IMR-90 (cell line): ENCODE results near the gene RUFY1. TPM values are rescaled to one million over a fixed set of nuclear protein-coding genes. Genes with fewer than 3 reads are reported as not detected.

Experiments
- ATAC-seq: fragments of 200-7000 bp; cut with Tn5 transposase; 2 replicates; pipeline ENCODE4 v1.9.1; 2020; ENCODE audit warnings: low read depth, mild to moderate bottlenecking, moderate library complexity
- BruUV-seq: library from RNA; stranded (reverse); fragments of 400-500 nt; replicated peaks from 2 replicates; lab custom pipeline; 2021; lab: Mats Ljungman, UMichigan
- CTCF ChIA-PET: fragments of 300-600 bp; formaldehyde crosslinking; extraction: SDS; loops from one replicate; lab custom pipeline; 2021; ENCODE audit warnings: antibody characterized with exemption; lab: Yijun Ruan, JAX
- POLR2A ChIA-PET: fragments of 300-600 bp; sonication (Branson Sonifier 250); formaldehyde crosslinking; loops from one replicate; lab custom pipeline; 2022; ENCODE audit warnings: antibody characterized with exemption; ENCODE audit not compliant: unreplicated experiment; lab: Charles Lee
- DNase-seq: peaks from one replicate; pipeline ENCODE4 v3.0.0; 2013
- H2AFZ ChIP-seq: replicated peaks from 2 replicates; pipeline ENCODE3; 2013; ENCODE audit warnings: low read length, mild to moderate bottlenecking; ENCODE audit not compliant: poor library complexity
- H2AK5ac ChIP-seq: 2 replicates; pipeline ENCODE4 v1.6.1; 2013; ENCODE audit warnings: low read depth, low read length, inconsistent platforms
- H2AK9ac ChIP-seq: replicated peaks from 2 replicates; pipeline ENCODE3; 2013; ENCODE audit warnings: mild to moderate bottlenecking, low read depth, low read length, moderate library complexity; ENCODE audit not compliant: poor library complexity
- H2BK120ac ChIP-seq: 2 replicates; pipeline ENCODE4 v1.6.1; 2013; ENCODE audit warnings: low read depth, low read length, inconsistent platforms
- H2BK15ac ChIP-seq: 3 replicates; pipeline ENCODE4 v1.6.1; 2013; ENCODE audit warnings: low read depth, low read length, inconsistent platforms
- H2BK20ac ChIP-seq: 2 replicates; pipeline ENCODE4 v1.6.1; 2013; ENCODE audit warnings: low read depth, mild to moderate bottlenecking, inconsistent platforms, low read length, moderate library complexity
- H2BK5ac ChIP-seq: 2 replicates; pipeline ENCODE4 v1.6.1; 2013; ENCODE audit warnings: mild to moderate bottlenecking, low read depth, low read length, inconsistent platforms; ENCODE audit not compliant: poor library complexity, severe bottlenecking
- H3K14ac ChIP-seq: replicated peaks from 2 replicates; pipeline ENCODE4 v1.6.1; 2013; ENCODE audit warnings: low read depth, low read length, inconsistent platforms
- H3K18ac ChIP-seq: 2 replicates; pipeline ENCODE4 v1.6.1; 2013; ENCODE audit warnings: low read depth, low read length, control low read depth
- H3K23ac ChIP-seq: 2 replicates; pipeline ENCODE4 v1.6.1; 2013; ENCODE audit warnings: low read depth, low read length, inconsistent platforms
- H3K27ac ChIP-seq: 2 replicates; pipeline ENCODE4 v1.5.1; 2013; ENCODE audit warnings: mild to moderate bottlenecking, control low read depth, low read length; ENCODE audit not compliant: insufficient read depth
- H3K27me3 ChIP-seq: 2 replicates; pipeline ENCODE4 v1.6.1; 2013; ENCODE audit warnings: low read length; ENCODE audit not compliant: control insufficient read depth, insufficient read depth
- H3K36me3 ChIP-seq: 2 replicates; pipeline ENCODE4 v1.6.1; 2013; ENCODE audit warnings: low read length, mixed read lengths; ENCODE audit not compliant: control insufficient read depth, insufficient read depth
- H3K4ac ChIP-seq: 2 replicates; pipeline ENCODE4 v1.6.1; 2013; ENCODE audit warnings: low read depth, low read length, inconsistent platforms
- H3K4me1 ChIP-seq: 2 replicates; pipeline ENCODE4 v1.6.1; 2013; ENCODE audit warnings: low read length, mixed read lengths; ENCODE audit not compliant: control insufficient read depth, insufficient read depth
- H3K4me2 ChIP-seq: 2 replicates; pipeline ENCODE4 v1.6.1; 2013; ENCODE audit warnings: low read depth, mild to moderate bottlenecking, control low read depth, low read length, moderate library complexity
- H3K4me3 ChIP-seq: 2 replicates; pipeline ENCODE4 v1.5.1; 2013; ENCODE audit warnings: low read depth, mild to moderate bottlenecking, control low read depth, low read length, moderate library complexity; ENCODE audit not compliant: insufficient read depth
- H3K56ac ChIP-seq: 2 replicates; pipeline ENCODE4 v1.6.1; 2013; ENCODE audit warnings: low read length, inconsistent platforms; ENCODE audit not compliant: insufficient read depth; ENCODE audit errors: extremely low read depth
- H3K79me1 ChIP-seq, 2 experiments: 2 replicates each; pipeline ENCODE4 v1.6.1; 2013; ENCODE audit warnings: low read length in 2 of 2, inconsistent platforms in 1 of 2, low read depth in 1 of 2
- H3K9ac ChIP-seq: 2 replicates; pipeline ENCODE4 v1.6.1; 2013; ENCODE audit warnings: low read depth, low read length, control low read depth
- H3K9me1 ChIP-seq: 2 replicates; pipeline ENCODE4 v1.6.1; 2013; ENCODE audit warnings: low read length, inconsistent platforms; ENCODE audit not compliant: insufficient read depth
- H3K9me3 ChIP-seq: 2 replicates; pipeline ENCODE4 v1.6.1; 2013; ENCODE audit warnings: low read length; ENCODE audit not compliant: control insufficient read depth, insufficient read depth
- H4K20me1 ChIP-seq: 2 replicates; pipeline ENCODE4 v1.6.1; 2013; ENCODE audit warnings: low read length, inconsistent platforms; ENCODE audit not compliant: insufficient read depth
- H4K5ac ChIP-seq: 2 replicates; pipeline ENCODE4 v1.6.1; 2013; ENCODE audit warnings: mild to moderate bottlenecking, low read depth, low read length, control low read depth
- H4K8ac ChIP-seq, 2 experiments: 2 replicates each; pipeline ENCODE4 v1.6.1; 2013; ENCODE audit warnings: low read depth in 2 of 2, low read length in 2 of 2, control low read depth in 1 of 2, inconsistent platforms in 1 of 2
- H4K91ac ChIP-seq: 2 replicates; pipeline ENCODE4 v1.6.1; 2013; ENCODE audit warnings: low read depth, low read length, inconsistent platforms; ENCODE audit not compliant: insufficient read depth
- BHLHE40 ChIP-seq: fragments of 150-350 bp; IDR thresholded peaks from 2 replicates; pipeline ENCODE4 v1.6.1; 2016; ENCODE audit warnings: mild to moderate bottlenecking, low read depth, low read length
- CEBPB ChIP-seq: IDR thresholded peaks from 2 replicates; pipeline ENCODE4 v1.6.1; 2012; ENCODE audit warnings: low read depth, low read length, improper control_type of control experiment
- CHD1 ChIP-seq: IDR thresholded peaks from 2 replicates; pipeline ENCODE4 v1.6.1; 2012; ENCODE audit warnings: low read depth, low read length, improper control_type of control experiment
- FOS ChIP-seq: fragments of 150-350 bp; IDR thresholded peaks from 2 replicates; pipeline ENCODE4 v1.6.1; 2016; ENCODE audit warnings: low read depth, low read length
- MAFK ChIP-seq: IDR thresholded peaks from 2 replicates; pipeline ENCODE4 v1.6.1; 2012; ENCODE audit warnings: low read depth, low read length, improper control_type of control experiment
- MAZ ChIP-seq: IDR thresholded peaks from 2 replicates; pipeline ENCODE4 v1.6.1; 2012; ENCODE audit warnings: low read depth, mild to moderate bottlenecking, low read length, improper control_type of control experiment, moderate library complexity, borderline replicate concordance
- NFE2L2 ChIP-seq: fragments of 150-350 bp; IDR thresholded peaks from 2 replicates; pipeline ENCODE4 v1.6.1; 2016; ENCODE audit warnings: low read depth, mild to moderate bottlenecking, low read length
- POLR2A ChIP-seq: IDR thresholded peaks from 2 replicates; pipeline ENCODE4 v1.6.1; 2012; ENCODE audit warnings: mild to moderate bottlenecking, low read depth, low read length
- RAD21 ChIP-seq: IDR thresholded peaks from 2 replicates; pipeline ENCODE4 v1.6.1; 2012; ENCODE audit warnings: low read length, improper control_type of control experiment
- RCOR1 ChIP-seq: IDR thresholded peaks from 2 replicates; pipeline ENCODE4 v1.6.1; 2012; ENCODE audit warnings: mild to moderate bottlenecking, low read length, improper control_type of control experiment; ENCODE audit not compliant: insufficient replicate concordance
- SMC3 ChIP-seq: fragments of 150-350 bp; IDR thresholded peaks from 2 replicates; pipeline ENCODE4 v1.6.1; 2016; ENCODE audit warnings: low read depth, mild to moderate bottlenecking, antibody characterized with exemption, low read length, moderate library complexity
- WGBS, 2 experiments: methylation state at CpG; one replicate each; pipeline versions ENCODE4 v1.1.5 to v1.1.7; 2013; ENCODE audit warnings: missing lambda C conversion rate in 2 of 2; ENCODE audit not compliant: insufficient read length in 1 of 2; ENCODE audit errors: extremely low coverage in 2 of 2; 5-methylcytosine and 5-hydroxymethylcytosine counted together
- dilution Hi-C: fragments of 300-500 bp; cut with HindIII; formaldehyde crosslinking; loops from one replicate; pipeline ENCODE4 v1.14.3; 2018; ENCODE audit warnings: low sequenced_read_pairs; ENCODE audit not compliant: unreplicated experiment
- in situ Hi-C: fragments of 300-500 bp; cut with MboI; formaldehyde crosslinking; loops from 3 replicates; pipeline ENCODE4 v1.14.3; 2019; ENCODE audit warnings: low sequenced_read_pairs, inconsistent platforms, mixed read lengths
- intact Hi-C: fragments of 100-400 bp; cut with micrococcal nuclease; formaldehyde crosslinking; loops from 2 replicates; pipeline ENCODE4 v1.10.0; 2022
- polyA plus RNA-seq, 3 experiments: library from polyadenylated mRNA; depleted of rRNA; stranded (reverse); fragments of >200 nt; gene quantifications; 2 replicates each; pipeline ENCODE4 v1.2.3, GENCODE V29; 2012; ENCODE audit warnings: low replicate concordance in 1 of 3
- total RNA-seq: library from RNA; depleted of rRNA; stranded (reverse); fragments of >200 nt; gene quantifications from 2 replicates; pipeline ENCODE4 v1.2.3, GENCODE V29; 2012
- TF ChIP-seq, protein P1 (sequence below): fragments of 150-350 bp; IDR thresholded peaks from 2 replicates; pipeline ENCODE4 v1.6.1; 2016; ENCODE audit warnings: low read depth, mild to moderate bottlenecking, low read length, moderate library complexity, borderline replicate concordance
- TF ChIP-seq, protein P2 (sequence below): conservative IDR thresholded peaks from 2 replicates; pipeline ENCODE4 v1.5.1; 2012; ENCODE audit warnings: mild to moderate bottlenecking, low read depth, low read length, improper control_type of control experiment

Gene RUFY1
- total and polyA plus RNA-seq, 2 of the 4 experiments (the other 2 are of a cell fraction), result 19.5 to 21.8 TPM

DNA sequence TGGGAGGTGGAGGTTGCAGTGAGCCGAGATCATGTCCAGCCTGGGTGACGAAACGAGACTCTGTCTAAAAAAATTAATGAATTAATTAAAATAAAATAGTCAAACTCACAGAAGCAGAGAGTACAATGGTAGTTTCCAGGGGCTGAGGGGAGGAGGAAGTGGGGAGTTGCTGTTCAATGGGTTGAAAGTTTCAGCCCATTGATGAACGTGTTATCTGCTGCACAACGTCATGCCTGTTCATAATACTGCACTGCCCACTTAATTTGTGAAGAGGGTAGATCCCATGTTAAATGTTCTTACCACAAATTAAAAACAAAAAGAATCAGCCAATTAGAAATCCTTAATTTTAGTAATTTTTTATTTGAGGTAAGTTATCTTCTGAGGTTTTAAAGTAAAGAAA is 16.4 kb upstream of the RUFY1 start:
- Histone ChIP-seq H3K27ac (no peak overlapping the region), H2BK20ac (no peak overlapping the region), H3K4me1 (no peaks in the 10 kb centered on the region), H4K91ac (no peak overlapping the region), H3K56ac (no peak overlapping the region), H3K9ac (no peak overlapping the region), H2AFZ (no peak overlapping the region), H3K4me3 (no peak overlapping the region), H3K18ac (no peak overlapping the region), H3K23ac (no peak overlapping the region), H2AK5ac (no peak overlapping the region), H2AK9ac (no peak overlapping the region), H2BK15ac (no peak overlapping the region), H3K9me1 (no peaks in the 10 kb centered on the region), H3K27me3 (no peaks in the 10 kb centered on the region), H3K36me3 (no peaks in the 10 kb centered on the region), H3K14ac (no peak overlapping the region), H3K79me1 (no peaks in the 10 kb centered on the region), H2BK5ac (no peak overlapping the region), H3K4me2 (no peak overlapping the region), H4K8ac (no peak overlapping the region), H4K20me1 (no peaks in the 10 kb centered on the region), H4K5ac (no peak overlapping the region), H2BK120ac (no peak overlapping the region), H3K9me3 (no peaks in the 10 kb centered on the region), H3K4ac (no peak overlapping the region)
- TF ChIP-seq, protein P1, sequence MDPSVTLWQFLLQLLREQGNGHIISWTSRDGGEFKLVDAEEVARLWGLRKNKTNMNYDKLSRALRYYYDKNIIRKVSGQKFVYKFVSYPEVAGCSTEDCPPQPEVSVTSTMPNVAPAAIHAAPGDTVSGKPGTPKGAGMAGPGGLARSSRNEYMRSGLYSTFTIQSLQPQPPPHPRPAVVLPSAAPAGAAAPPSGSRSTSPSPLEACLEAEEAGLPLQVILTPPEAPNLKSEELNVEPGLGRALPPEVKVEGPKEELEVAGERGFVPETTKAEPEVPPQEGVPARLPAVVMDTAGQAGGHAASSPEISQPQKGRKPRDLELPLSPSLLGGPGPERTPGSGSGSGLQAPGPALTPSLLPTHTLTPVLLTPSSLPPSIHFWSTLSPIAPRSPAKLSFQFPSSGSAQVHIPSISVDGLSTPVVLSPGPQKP, result no peak
- no peak for TF ChIP-seq FOS
- TF ChIP-seq NFE2L2, result no peak
- TF ChIP-seq RCOR1, result no peak
- no peak for TF ChIP-seq BHLHE40
- no peak for TF ChIP-seq SMC3
- no peak for TF ChIP-seq CHD1
- no peak for TF ChIP-seq RAD21
- TF ChIP-seq, protein P2, sequence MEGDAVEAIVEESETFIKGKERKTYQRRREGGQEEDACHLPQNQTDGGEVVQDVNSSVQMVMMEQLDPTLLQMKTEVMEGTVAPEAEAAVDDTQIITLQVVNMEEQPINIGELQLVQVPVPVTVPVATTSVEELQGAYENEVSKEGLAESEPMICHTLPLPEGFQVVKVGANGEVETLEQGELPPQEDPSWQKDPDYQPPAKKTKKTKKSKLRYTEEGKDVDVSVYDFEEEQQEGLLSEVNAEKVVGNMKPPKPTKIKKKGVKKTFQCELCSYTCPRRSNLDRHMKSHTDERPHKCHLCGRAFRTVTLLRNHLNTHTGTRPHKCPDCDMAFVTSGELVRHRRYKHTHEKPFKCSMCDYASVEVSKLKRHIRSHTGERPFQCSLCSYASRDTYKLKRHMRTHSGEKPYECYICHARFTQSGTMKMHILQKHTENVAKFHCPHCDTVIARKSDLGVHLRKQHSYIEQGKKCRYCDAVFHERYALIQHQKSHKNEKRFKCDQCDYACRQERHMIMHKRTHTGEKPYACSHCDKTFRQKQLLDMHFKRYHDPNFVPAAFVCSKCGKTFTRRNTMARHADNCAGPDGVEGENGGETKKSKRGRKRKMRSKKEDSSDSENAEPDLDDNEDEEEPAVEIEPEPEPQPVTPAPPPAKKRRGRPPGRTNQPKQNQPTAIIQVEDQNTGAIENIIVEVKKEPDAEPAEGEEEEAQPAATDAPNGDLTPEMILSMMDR, result no peak
- TF ChIP-seq CEBPB, result no peak
- no peak for TF ChIP-seq MAFK
- TF ChIP-seq MAZ, result no peak
- no peak for TF ChIP-seq POLR2A
- in situ Hi-C loops (no loop called here), dilution Hi-C loops (no loop called here), intact Hi-C loops (no loop called here)
- ATAC-seq (no peak), DNase-seq (no peak)
- no TSS peak for BruUV-seq
- ChIA-PET CTCF (no interaction called here), POLR2A (no interaction called here)
- WGBS, 2 experiments, result no CpG with 5 or more reads among the region's 5 CpGs
